ENCODE data around the gene OR10C1. TPM values are rescaled to one million over a fixed set of nuclear protein-coding genes. Genes with fewer than 3 reads are reported as not detected.

The OR10C1 gene
- total RNA-seq (2021) (not detected in 2 replicates), Bru-seq, nascent RNA (not detected), BruChase-seq, experiment 1, labeled RNA remaining after a 2-hour chase (not detected), BruChase-seq, experiment 2, labeled RNA remaining after a 6-hour chase (not detected)
- long read RNA-seq, result 0 reads

- POLR2A ChIA-PET (ENCODE audit: unreplicated experiment), result no interaction called here
- Histone ChIP-seq H3K4me3 (no peak within 1 kb of the TSS), H3K27me3 (ENCODE audit: insufficient read depth, low read depth) (peaks cover 14% of the 10 kb centered on the region; the same call in 1 of the 2 replicates), H3K9me3 (ENCODE audit: insufficient read depth, low read depth) (no peaks in the 10 kb centered on the region), H3K9me2 (ENCODE audit: insufficient read depth) (no peaks in the 10 kb centered on the region), H3K4me1 (replicated peaks; ENCODE audit: insufficient read depth) (no peaks in the 10 kb centered on the region), H4K20me1 (ENCODE audit: insufficient read depth) (no peaks in the 10 kb centered on the region), H3K36me3 (ENCODE audit: low read depth) (no peaks in the 10 kb centered on the region), H2AFZ (no peak within 1 kb of the TSS), H3K4me2 (no peak within 1 kb of the TSS), H3F3A (ENCODE audit: insufficient read depth, low read depth) (no peaks in the 10 kb centered on the region), H3K79me2 (ENCODE audit: low read depth) (no peaks in the 10 kb centered on the region), H3K27ac (no peak within 1 kb of the TSS)
- BruUV-seq (replicated peaks), result no TSS peak
- intact Hi-C loops (cut with micrococcal nuclease; ENCODE audit: unreplicated experiment), result no loop called here
- DNase-seq, result no peak
- CTCF ChIA-PET, result no interaction called here
- TF ChIP-seq CTCF (conservative IDR thresholded peaks at IDR 0.05), result no peak
- no peak for TF ChIP-seq EZH2 (IDR thresholded peaks at IDR 0.05; ENCODE audit: low read depth)
Observed at GRCh38 chr6:29439006-29439405, at the start of gene OR10C1. TSS of gene OR10C1 (plus strand) at chr6:29439306. CDS start at chr6:29440016, 710 bp downstream.

- no peak within 1 kb of the TSS for H3K27ac ChIP-seq
- ChIA-PET POLR2A (ENCODE audit: unreplicated experiment) (no interaction called here), CTCF (no interaction called here)
- H3K4me1 ChIP-seq (replicated peaks; ENCODE audit: insufficient read depth), result no peaks in the 10 kb centered on the region
- H3K4me3 ChIP-seq, result no peak within 1 kb of the TSS
- no peaks in the 10 kb centered on the region for H3K36me3 ChIP-seq (ENCODE audit: low read depth)
- H2AFZ ChIP-seq, result no peak within 1 kb of the TSS
- no peaks in the 10 kb centered on the region for H3K79me2 ChIP-seq (ENCODE audit: low read depth)
- intact Hi-C loops (cut with micrococcal nuclease; ENCODE audit: unreplicated experiment), result no loop called here
- 0 out of 2 replicates have a peak, but pooled peaks cover 5% of the 10 kb centered on the region for H3K27me3 ChIP-seq (ENCODE audit: insufficient read depth, low read depth)
- TF ChIP-seq CTCF (conservative IDR thresholded peaks at IDR 0.05) (no peak), EZH2 (IDR thresholded peaks at IDR 0.05; ENCODE audit: low read depth) (no peak)
- H3K9me3 ChIP-seq (ENCODE audit: insufficient read depth, low read depth), result no peaks in the 10 kb centered on the region
- H4K20me1 ChIP-seq (ENCODE audit: insufficient read depth), result no peaks in the 10 kb centered on the region
- H3K4me2 ChIP-seq, result no peak within 1 kb of the TSS
- no peak for DNase-seq
- no peaks in the 10 kb centered on the region for H3K9me2 ChIP-seq (ENCODE audit: insufficient read depth)
- H3F3A ChIP-seq (ENCODE audit: insufficient read depth, low read depth), result no peaks in the 10 kb centered on the region
- no TSS peak for BruUV-seq (replicated peaks)
Observed at GRCh38 chr6:29395331-29395730, 43.8 kb upstream of the OR10C1 start, which contains the start of gene OR12D2. TSS of gene OR12D2 (plus strand) at chr6:29395631. CDS start at chr6:29396700, 1,069 bp downstream.

- Histone ChIP-seq H4K20me1 (ENCODE audit: insufficient read depth) (no peaks in the 10 kb centered on the region), H3K79me2 (ENCODE audit: low read depth) (no peaks in the 10 kb centered on the region), H3K9me3 (ENCODE audit: insufficient read depth, low read depth) (no peaks in the 10 kb centered on the region), H3K27me3 (ENCODE audit: insufficient read depth, low read depth) (0 out of 2 replicates have a peak, but pooled peaks cover 5% of the 10 kb centered on the region), H3K4me1 (replicated peaks; ENCODE audit: insufficient read depth) (no peaks in the 10 kb centered on the region), H3K27ac (no peak overlapping the region), H3K4me2 (no peak overlapping the region), H3K36me3 (ENCODE audit: low read depth) (no peaks in the 10 kb centered on the region), H3K9me2 (ENCODE audit: insufficient read depth) (no peaks in the 10 kb centered on the region), H3F3A (ENCODE audit: insufficient read depth, low read depth) (no peaks in the 10 kb centered on the region), H3K4me3 (no peak overlapping the region), H2AFZ (no peak overlapping the region)
- no peak for DNase-seq
- intact Hi-C loops (cut with micrococcal nuclease; ENCODE audit: unreplicated experiment), result no loop called here
- TF ChIP-seq EZH2 (IDR thresholded peaks at IDR 0.05; ENCODE audit: low read depth) (no peak), CTCF (conservative IDR thresholded peaks at IDR 0.05) (no peak)
- ChIA-PET CTCF (no interaction called here), POLR2A (ENCODE audit: unreplicated experiment) (no interaction called here)
- no TSS peak for BruUV-seq (replicated peaks)
Observed at GRCh38 chr6:29399525-29399924, 39.6 kb upstream of the OR10C1 start.

All from PC-9 (cell line).